Heart left ventricle (tissue), 13 donors: ENCODE data around the gene PAX2.

Source experiments
- POLR2A ChIP-seq, 2 donors: fragments of 450-650 bp; IDR thresholded peaks; one replicate each; pipeline ENCODE4 v1.6.1; 2017; ENCODE audit warnings: antibody characterized with exemption in 2 of 2, mild to moderate bottlenecking in 2 of 2, moderate library complexity in 2 of 2
- TF ChIP-seq, protein P1 (sequence below), 12 donors: fragments of 200-600 bp; sonication (generic) in 4 of 12; IDR thresholded peaks; one replicate each; pipeline versions ENCODE4 v1.5.0 to v1.8.0; 2018 to 2022; ENCODE audit warnings: antibody characterized with exemption in 12 of 12, mild to moderate bottlenecking in 5 of 12
- donor health status: ischemic (EF 13 %, LVEDD 7.1; RV severe dilation, severe dysfunction).
- donor health status: DM: no; HTN: yes; CAD: no.
- donor health status: DM: no; HTN: no; CAD: no.
- donor health status: ischemic (EF 25% LVEDD 6.9; RV normal size, moderate dysfunction).
- donor health status: ischemic (EF 25% LVEDD 5.7; RV mildly dilated, moderate dysfunction).
- donor health status: ischemic (EF 35%, LVEDD 5.7; RV mildly dilated, moderate dysfunction).
- donor health status: nonischemic (EF 11% LVEDD 7.7; RV severe dilation, severe dysfunction).
- donor health status: DM: yes; HTN: yes; CAD: no.
- donor health status: PGD.
- donor health status: ischemic (EF 29% LVEDD 5.4; RV normal size, mild dysfunction).
- donor health status: nonischemic (EF 23%, LVEDD 6.1; RV moderate dilation, normal function).

- TF ChIP-seq, protein P1, sequence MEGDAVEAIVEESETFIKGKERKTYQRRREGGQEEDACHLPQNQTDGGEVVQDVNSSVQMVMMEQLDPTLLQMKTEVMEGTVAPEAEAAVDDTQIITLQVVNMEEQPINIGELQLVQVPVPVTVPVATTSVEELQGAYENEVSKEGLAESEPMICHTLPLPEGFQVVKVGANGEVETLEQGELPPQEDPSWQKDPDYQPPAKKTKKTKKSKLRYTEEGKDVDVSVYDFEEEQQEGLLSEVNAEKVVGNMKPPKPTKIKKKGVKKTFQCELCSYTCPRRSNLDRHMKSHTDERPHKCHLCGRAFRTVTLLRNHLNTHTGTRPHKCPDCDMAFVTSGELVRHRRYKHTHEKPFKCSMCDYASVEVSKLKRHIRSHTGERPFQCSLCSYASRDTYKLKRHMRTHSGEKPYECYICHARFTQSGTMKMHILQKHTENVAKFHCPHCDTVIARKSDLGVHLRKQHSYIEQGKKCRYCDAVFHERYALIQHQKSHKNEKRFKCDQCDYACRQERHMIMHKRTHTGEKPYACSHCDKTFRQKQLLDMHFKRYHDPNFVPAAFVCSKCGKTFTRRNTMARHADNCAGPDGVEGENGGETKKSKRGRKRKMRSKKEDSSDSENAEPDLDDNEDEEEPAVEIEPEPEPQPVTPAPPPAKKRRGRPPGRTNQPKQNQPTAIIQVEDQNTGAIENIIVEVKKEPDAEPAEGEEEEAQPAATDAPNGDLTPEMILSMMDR (IDR thresholded peaks at IDR 0.05) = no peak
- no peak for TF ChIP-seq POLR2A (IDR thresholded peaks at IDR 0.05)
Measured at GRCh38 chr10:100858747-100859483, 113.5 kb downstream of the PAX2 start.
